ENCODE results near the gene UAP1L1.
A peak's percentile ranks its signal among the peaks of the same experiment; 100 is the strongest.
"Not testable (repeated sequence)": the region's sequence is repeated elsewhere in the genome, so short reads cannot be mapped to it uniquely, and the experiment has no call there.

The UAP1L1 gene

GRCh38 chr9:137056739-137057415, 20.4 kb upstream of the UAP1L1 start:
- no peak for DNase-seq

- no peak for DNase-seq
Measured at GRCh38 chr9:137057545-137057944, 19.8 kb upstream of the UAP1L1 start.

- DNase-seq = no peak
Measured at GRCh38 chr9:137058521-137059234, 18.6 kb upstream of the UAP1L1 start.

- no peak for DNase-seq
Measured at GRCh38 chr9:137062384-137062783, 14.9 kb upstream of the UAP1L1 start.

GRCh38 chr9:137062798-137063197, 14.5 kb upstream of the UAP1L1 start:
- DNase-seq = not testable (repeated sequence)

- no peak for DNase-seq
Measured at GRCh38 chr9:137063311-137064026, 13.8 kb upstream of the UAP1L1 start.

GRCh38 chr9:137064027-137064879, 13.1 kb upstream of the UAP1L1 start:
- peak; percentile 34 for DNase-seq

- no peak for DNase-seq
Measured at GRCh38 chr9:137064880-137065164, 12.5 kb upstream of the UAP1L1 start.

- DNase-seq = no peak
Measured at GRCh38 chr9:137065336-137065967, 11.9 kb upstream of the UAP1L1 start.

- no peak for DNase-seq
Measured at GRCh38 chr9:137066096-137066861, 11.0 kb upstream of the UAP1L1 start.

- DNase-seq = peak; percentile 73
Measured at GRCh38 chr9:137067860-137068538, 9.3 kb upstream of the UAP1L1 start.

- DNase-seq = no peak
Measured at GRCh38 chr9:137068539-137069507, 8.5 kb upstream of the UAP1L1 start.

GRCh38 chr9:137069508-137070091, 7.7 kb upstream of the UAP1L1 start:
- no peak for DNase-seq

- peak; percentile 89 for DNase-seq
Measured at GRCh38 chr9:137070201-137070905, 7.0 kb upstream of the UAP1L1 start, which contains the start of gene SAPCD2. TSS of gene SAPCD2 (minus strand) at chr9:137070557. CDS start at chr9:137070460, 97 bp downstream.

- peak; percentile 49 for DNase-seq
Measured at GRCh38 chr9:137070906-137071275, 6.4 kb upstream of the UAP1L1 start.

GRCh38 chr9:137071282-137071681, 6.0 kb upstream of the UAP1L1 start:
- no peak for DNase-seq

- DNase-seq = no peak
Measured at GRCh38 chr9:137073992-137074399, 3.3 kb upstream of the UAP1L1 start.

GRCh38 chr9:137074657-137075274, 2.6 kb upstream of the UAP1L1 start:
- no peak for DNase-seq
